ENCODE results near the gene DUSP12. TPM values are rescaled to one million over a fixed set of nuclear protein-coding genes. Genes with fewer than 3 reads are reported as not detected.

Gene DUSP12
- total and polyA plus RNA-seq, 2 donors (not counting 3 experiments of a cell fraction or from before 2014, with no cell fraction given), result 26.8 to 31.6 TPM

- H3K36me3 ChIP-seq (ENCODE audit: control insufficient read depth in 2 of 2, extremely low read depth in 1 of 2, insufficient read depth in 2 of 2, low read length in 2 of 2), result peaks cover under 1 to 4% of the 10 kb centered on the region in 2 experiments
- DNase-seq (ENCODE audit: low read depth, low spot score) (no peak), FAIRE-seq (no peak)
- H3K9me3 ChIP-seq (replicated peaks; ENCODE audit: control insufficient read depth, insufficient read depth, low read length), result no peaks in the 10 kb centered on the region
- H3K4me3 ChIP-seq (replicated peaks in 1 of 3; ENCODE audit: insufficient read depth in 1 of 3, low read depth in 1 of 3, low read length in 3 of 3), result no peak overlapping the region
- dilution Hi-C loops (cut with MboI; ENCODE audit: extremely low pct_ligation_motif_present, low sequenced_read_pairs) (no loop called here), intact Hi-C loops (cut with micrococcal nuclease) (loop anchor here (2.0 to 10.0 kb wide), 2 partner anchors 19 to 183 kb away; partner anchors contain the start of gene ATF6)
- H3K27me3 ChIP-seq (ENCODE audit: control insufficient read depth in 2 of 2, insufficient read depth in 2 of 2, low read length in 2 of 2), result peaks cover 0 to 2% of the 10 kb centered on the region in 2 experiments
- BruUV-seq (replicated peaks), result no TSS peak
- no peak overlapping the region for H3K27ac ChIP-seq (ENCODE audit: insufficient read depth, low read depth, low read length)
- H3K9me1 ChIP-seq (replicated peaks; ENCODE audit: control insufficient read depth, extremely low read depth, insufficient read depth, low read length), result no peaks in the 10 kb centered on the region
- H3K4me1 ChIP-seq (ENCODE audit: control insufficient read depth, extremely low read depth, insufficient read depth, low read length), result peaks cover 12% of the 10 kb centered on the region
- H3K4me2 ChIP-seq (ENCODE audit: insufficient read depth, low read length), result no peak overlapping the region
- POLR2A ChIA-PET, result no interaction called here
- no peaks in the 10 kb centered on the region for H4K20me1 ChIP-seq (replicated peaks; ENCODE audit: control insufficient read depth, extremely low read depth, insufficient read depth, low read length)
- H3K9ac ChIP-seq (replicated peaks; ENCODE audit: extremely low read depth, insufficient read depth, low read length), result no peak overlapping the region
- H2AFZ ChIP-seq (ENCODE audit: low read depth, low read length), result no peak overlapping the region
- TF ChIP-seq GATA2 (IDR thresholded peaks at IDR 0.05; ENCODE audit: insufficient read depth, insufficient read length, low read depth, low read length) (no peak), EZH2 (IDR thresholded peaks at IDR 0.05; ENCODE audit: borderline replicate concordance, low read depth, low read length, severe bottlenecking) (no peak), MYC (IDR thresholded peaks at IDR 0.05; ENCODE audit: low read depth, low read length) (no peak), MAX (IDR thresholded peaks at IDR 0.05; ENCODE audit: insufficient read depth, insufficient read length) (no peak), JUN (IDR thresholded peaks at IDR 0.05; ENCODE audit: borderline replicate concordance, insufficient read depth, insufficient read length, low read depth) (no peak), CTCF (IDR thresholded peaks at IDR 0.05; ENCODE audit: extremely low read depth in 1 of 2, insufficient read depth in 1 of 2, low read depth in 1 of 2, low read length in 2 of 2) (no peak), POLR2A (IDR thresholded peaks at IDR 0.05; ENCODE audit: low read depth, low read length) (no peak), POLR2AphosphoS5 (IDR thresholded peaks at IDR 0.05; ENCODE audit: insufficient read depth, low read depth, low read length) (no peak), FOS (IDR thresholded peaks at IDR 0.05; ENCODE audit: borderline replicate concordance, insufficient read depth, low read length) (no peak)
- peaks cover 16% of the 10 kb centered on the region for H3K79me2 ChIP-seq (ENCODE audit: control insufficient read depth, insufficient read depth, low read length)
- CTCF ChIA-PET, result interaction anchor here (1.0 kb wide), 1 partner anchor 15 kb away, joined by 3 read pairs; no protein-coding TSS in a partner anchor
These were observed 1.8 kb upstream of the DUSP12 start for GRCh38 chr1:161747801-161748200.

Data from endothelial cell of umbilical vein (primary cell).